ENCODE measurements around the gene ELFN1. TPM values are rescaled to one million over a fixed set of nuclear protein-coding genes. Genes with fewer than 3 reads are reported as not detected.

ELFN1 gene
- total RNA-seq, 1 donor from 2014 or later = 2.2 TPM

GRCh38 chr7:1692515-1693418 lies 22.7 kb downstream of the ELFN1 start:
- intact Hi-C loops (cut with DNase I) = no loop called here

GRCh38 chr7:1693419-1693990 lies 23.4 kb downstream of the ELFN1 start:
- Histone ChIP-seq H3K9me3 (no peaks in the 10 kb centered on the region), H3K4me3 (no peak overlapping the region), H3K27me3 (no peaks in the 10 kb centered on the region), H3K27ac (no peak overlapping the region), H3K4me1 (no peaks in the 10 kb centered on the region), H3K36me3 (no peaks in the 10 kb centered on the region)
- TF ChIP-seq POLR2A (IDR thresholded peaks at IDR 0.05) = no peak
- no peak for TF ChIP-seq CTCF (IDR thresholded peaks at IDR 0.05)
- no peak for TF ChIP-seq POLR2AphosphoS5 (IDR thresholded peaks at IDR 0.05; ENCODE audit: insufficient read depth in 1 of 2, low read depth in 1 of 2)
- DNase-seq (ENCODE audit: extremely low spot score in 2 of 2) = no peak
- intact Hi-C loops (cut with DNase I) = no loop called here

More at GRCh38 chr7:1692515-1693418, 22.7 kb downstream of the ELFN1 start:
- Histone ChIP-seq H3K4me3 (no peak overlapping the region), H3K27me3 (no peaks in the 10 kb centered on the region), H3K9me3 (no peaks in the 10 kb centered on the region), H3K36me3 (no peaks in the 10 kb centered on the region), H3K27ac (no peak overlapping the region), H3K4me1 (no peaks in the 10 kb centered on the region)
- TF ChIP-seq CTCF (IDR thresholded peaks at IDR 0.05) = no peak
- DNase-seq (ENCODE audit: extremely low spot score in 2 of 2) = no peak

- no peaks in the 10 kb centered on the region for H3K36me3 ChIP-seq
- H3K27ac ChIP-seq = no peak overlapping the region
- H3K27me3 ChIP-seq = no peaks in the 10 kb centered on the region
- H3K4me1 ChIP-seq = no peaks in the 10 kb centered on the region
- DNase-seq (ENCODE audit: extremely low spot score in 2 of 2) = no peak
- intact Hi-C loops (cut with DNase I) = no loop called here
- H3K9me3 ChIP-seq = no peaks in the 10 kb centered on the region
- TF ChIP-seq POLR2AphosphoS5 (IDR thresholded peaks at IDR 0.05; ENCODE audit: insufficient read depth in 1 of 2, low read depth in 1 of 2) (no peak), CTCF (IDR thresholded peaks at IDR 0.05) (no peak), POLR2A (IDR thresholded peaks at IDR 0.05) (no peak)
- no peak overlapping the region for H3K4me3 ChIP-seq
These were observed 24.0 kb downstream of the ELFN1 start for GRCh38 chr7:1693991-1694524.

GRCh38 chr7:1694611-1695511 lies 24.8 kb downstream of the ELFN1 start:
- H3K36me3 ChIP-seq = no peaks in the 10 kb centered on the region
- no peak overlapping the region for H3K27ac ChIP-seq
- intact Hi-C loops (cut with DNase I) = no loop called here
- no peak for DNase-seq (ENCODE audit: extremely low spot score in 2 of 2)
- TF ChIP-seq POLR2AphosphoS5 (IDR thresholded peaks at IDR 0.05; ENCODE audit: insufficient read depth in 1 of 2, low read depth in 1 of 2) (no peak), CTCF (IDR thresholded peaks at IDR 0.05) (no peak), POLR2A (IDR thresholded peaks at IDR 0.05) (no peak)
- H3K27me3 ChIP-seq = no peaks in the 10 kb centered on the region
- H3K9me3 ChIP-seq = no peaks in the 10 kb centered on the region
- no peak overlapping the region for H3K4me3 ChIP-seq
- H3K4me1 ChIP-seq = no peaks in the 10 kb centered on the region
